Measurements from ENCODE around the gene SH3BP4.

Gene SH3BP4

DNA sequence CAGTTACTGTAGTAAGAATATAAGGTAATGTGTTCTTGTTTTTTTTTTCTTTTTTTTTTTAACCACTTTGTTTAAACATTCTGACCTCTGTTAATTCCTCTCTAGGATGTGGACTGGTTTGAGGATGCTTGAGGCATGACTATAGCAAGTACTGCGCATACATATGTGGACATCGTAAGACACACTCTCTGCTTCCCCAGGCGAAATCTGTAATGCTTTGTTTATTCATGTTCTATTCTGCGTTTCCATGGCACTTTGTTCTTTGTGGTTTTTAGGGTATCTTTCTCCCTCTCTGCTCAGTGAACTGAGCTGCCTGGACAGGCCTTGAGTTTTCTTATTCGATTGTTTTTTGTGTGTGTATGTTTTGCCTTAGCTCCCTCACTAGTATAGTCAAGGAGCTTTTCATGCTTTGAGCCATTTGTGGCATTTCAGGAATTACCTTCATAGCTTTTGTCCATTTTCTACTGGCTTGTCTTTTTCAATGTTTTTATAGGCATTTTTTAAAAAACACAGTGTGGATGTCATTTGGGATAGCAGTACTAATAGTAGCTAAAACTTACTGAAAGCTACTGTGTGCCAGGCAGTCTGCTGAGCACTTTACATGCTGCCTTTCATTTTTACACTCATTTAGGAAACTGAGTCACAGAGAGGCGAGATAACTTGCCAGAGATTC is 1.9 kb upstream of the SH3BP4 start:
- Histone ChIP-seq H3K36me3 (ENCODE audit: insufficient read depth, low read length) (no peaks in the 10 kb centered on the region), H3K9me3 (ENCODE audit: insufficient read depth, low read length, severe bottlenecking) (no peaks in the 10 kb centered on the region), H3K27me3 (ENCODE audit: insufficient read depth, low read length, poor library complexity) (peaks cover 6% of the 10 kb centered on the region), H2AFZ (ENCODE audit: low read depth, low read length) (no peak overlapping the region), H3K4me3 (ENCODE audit: low read depth in 1 of 2, low read length in 2 of 2) (no peak overlapping the region), H3K4me2 (ENCODE audit: insufficient read depth, low read length) (no peak overlapping the region), H3K4me1 (ENCODE audit: insufficient read depth, low read length) (no peaks in the 10 kb centered on the region), H3K27ac (ENCODE audit: low read length) (no peak overlapping the region), H3K79me2 (ENCODE audit: insufficient read depth, low read length) (no peaks in the 10 kb centered on the region), H4K20me1 (ENCODE audit: insufficient read depth, low read length) (no peaks in the 10 kb centered on the region), H3K9ac (ENCODE audit: low read depth, low read length) (no peak overlapping the region)
- no peak for ATAC-seq (ENCODE audit: insufficient read depth, low read depth)
- DNase-seq: no peak
- TF ChIP-seq, protein P1, sequence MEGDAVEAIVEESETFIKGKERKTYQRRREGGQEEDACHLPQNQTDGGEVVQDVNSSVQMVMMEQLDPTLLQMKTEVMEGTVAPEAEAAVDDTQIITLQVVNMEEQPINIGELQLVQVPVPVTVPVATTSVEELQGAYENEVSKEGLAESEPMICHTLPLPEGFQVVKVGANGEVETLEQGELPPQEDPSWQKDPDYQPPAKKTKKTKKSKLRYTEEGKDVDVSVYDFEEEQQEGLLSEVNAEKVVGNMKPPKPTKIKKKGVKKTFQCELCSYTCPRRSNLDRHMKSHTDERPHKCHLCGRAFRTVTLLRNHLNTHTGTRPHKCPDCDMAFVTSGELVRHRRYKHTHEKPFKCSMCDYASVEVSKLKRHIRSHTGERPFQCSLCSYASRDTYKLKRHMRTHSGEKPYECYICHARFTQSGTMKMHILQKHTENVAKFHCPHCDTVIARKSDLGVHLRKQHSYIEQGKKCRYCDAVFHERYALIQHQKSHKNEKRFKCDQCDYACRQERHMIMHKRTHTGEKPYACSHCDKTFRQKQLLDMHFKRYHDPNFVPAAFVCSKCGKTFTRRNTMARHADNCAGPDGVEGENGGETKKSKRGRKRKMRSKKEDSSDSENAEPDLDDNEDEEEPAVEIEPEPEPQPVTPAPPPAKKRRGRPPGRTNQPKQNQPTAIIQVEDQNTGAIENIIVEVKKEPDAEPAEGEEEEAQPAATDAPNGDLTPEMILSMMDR (IDR thresholded peaks at IDR 0.05; ENCODE audit: borderline replicate concordance, extremely low read depth, low read length, poor library complexity, severe bottlenecking): no peak
- no peak for TF ChIP-seq EZH2 (IDR thresholded peaks at IDR 0.05; ENCODE audit: borderline replicate concordance, low read depth, low read length, severe bottlenecking)

DNA sequence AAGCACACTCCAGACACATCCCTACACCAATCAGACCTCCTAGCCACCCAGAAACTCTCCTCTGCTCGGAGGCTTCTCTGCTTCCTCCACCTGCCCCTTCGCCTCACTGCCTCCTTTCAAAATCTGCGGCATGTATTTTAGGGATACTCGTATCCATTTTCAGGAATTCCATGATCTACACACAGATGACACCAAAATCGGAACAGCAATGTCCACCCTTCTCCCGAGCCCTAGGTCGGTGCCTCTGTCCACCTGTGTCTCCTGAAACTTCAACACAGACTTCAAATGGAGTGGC is 1.4 kb upstream of the SH3BP4 start:
- no peaks in the 10 kb centered on the region for H3K36me3 ChIP-seq (ENCODE audit: insufficient read depth, low read length)
- no peaks in the 10 kb centered on the region for H3K79me2 ChIP-seq (ENCODE audit: insufficient read depth, low read length)
- no peak for TF ChIP-seq EZH2 (IDR thresholded peaks at IDR 0.05; ENCODE audit: borderline replicate concordance, low read depth, low read length, severe bottlenecking)
- H3K9ac ChIP-seq (ENCODE audit: low read depth, low read length): no peak overlapping the region
- no peaks in the 10 kb centered on the region for H3K9me3 ChIP-seq (ENCODE audit: insufficient read depth, low read length, severe bottlenecking)
- no peak overlapping the region for H3K4me2 ChIP-seq (ENCODE audit: insufficient read depth, low read length)
- H3K27me3 ChIP-seq (ENCODE audit: insufficient read depth, low read length, poor library complexity): peaks cover 10% of the 10 kb centered on the region
- no peak overlapping the region for H2AFZ ChIP-seq (ENCODE audit: low read depth, low read length)
- H3K4me3 ChIP-seq (ENCODE audit: low read depth in 1 of 2, low read length in 2 of 2): no peak overlapping the region
- no peaks in the 10 kb centered on the region for H4K20me1 ChIP-seq (ENCODE audit: insufficient read depth, low read length)
- no peak for DNase-seq
- H3K4me1 ChIP-seq (ENCODE audit: insufficient read depth, low read length): no peaks in the 10 kb centered on the region
- no peak overlapping the region for H3K27ac ChIP-seq (ENCODE audit: low read length)
- no peak for ATAC-seq (ENCODE audit: insufficient read depth, low read depth)

DNA sequence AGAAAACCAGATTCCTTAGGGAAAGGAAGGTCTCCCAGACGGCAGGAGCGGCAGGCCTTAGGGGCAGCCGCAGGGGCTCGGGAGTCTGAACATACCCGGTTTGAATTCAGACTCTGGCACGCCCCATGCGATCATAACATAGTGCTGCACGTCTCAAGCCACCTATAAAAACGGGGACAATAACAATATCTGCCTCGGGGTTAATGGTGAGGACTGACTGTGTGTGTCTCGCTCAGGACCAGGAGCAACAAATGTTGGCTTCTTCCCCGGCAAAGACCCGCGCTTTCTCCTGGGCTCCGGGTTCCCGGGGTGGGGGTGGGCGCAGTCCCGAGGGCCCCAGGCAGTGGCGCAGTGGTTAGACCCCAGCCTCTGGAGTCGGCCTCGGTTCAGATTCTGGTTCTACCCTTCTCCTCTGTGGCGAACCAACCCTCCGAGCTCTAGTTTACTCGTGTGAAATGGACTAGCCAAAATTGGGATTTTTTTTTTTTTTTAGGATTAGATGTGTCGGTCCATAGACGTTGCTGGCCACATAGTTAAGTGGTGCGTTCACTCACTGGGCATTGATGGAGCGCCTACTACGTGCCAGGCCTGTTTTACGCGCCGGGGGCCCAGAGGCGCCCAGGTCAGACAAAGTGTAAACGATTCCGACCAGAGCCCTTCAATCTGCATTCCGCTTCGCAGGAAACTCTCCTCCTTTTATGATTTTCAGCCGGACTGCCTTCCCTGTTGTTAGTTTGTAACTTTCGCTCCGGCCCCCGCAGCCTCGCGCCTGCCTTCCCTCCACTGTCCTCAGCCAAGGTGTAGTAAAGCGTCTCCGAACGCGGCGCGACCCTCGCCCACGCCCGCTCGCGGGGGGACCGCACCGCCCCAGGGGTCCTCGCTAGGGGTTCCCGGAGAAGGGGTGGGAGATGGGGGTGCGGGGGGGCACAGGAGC is 820 bp upstream of the SH3BP4 start:
- Histone ChIP-seq H3K36me3 (ENCODE audit: insufficient read depth, low read length) (no peaks in the 10 kb centered on the region), H3K4me3 (ENCODE audit: low read depth in 1 of 2, low read length in 2 of 2) (no peak overlapping the region), H3K79me2 (ENCODE audit: insufficient read depth, low read length) (no peaks in the 10 kb centered on the region), H3K4me2 (ENCODE audit: insufficient read depth, low read length) (no peak overlapping the region), H3K9ac (ENCODE audit: low read depth, low read length) (no peak overlapping the region), H2AFZ (ENCODE audit: low read depth, low read length) (no peak overlapping the region), H3K27ac (ENCODE audit: low read length) (no peak overlapping the region), H3K9me3 (ENCODE audit: insufficient read depth, low read length, severe bottlenecking) (no peaks in the 10 kb centered on the region), H3K27me3 (ENCODE audit: insufficient read depth, low read length, poor library complexity) (peaks cover 12% of the 10 kb centered on the region), H4K20me1 (ENCODE audit: insufficient read depth, low read length) (no peaks in the 10 kb centered on the region), H3K4me1 (ENCODE audit: insufficient read depth, low read length) (no peaks in the 10 kb centered on the region)
- DNase-seq (no peak), ATAC-seq (ENCODE audit: insufficient read depth, low read depth) (no peak)
- no peak for TF ChIP-seq EZH2 (IDR thresholded peaks at IDR 0.05; ENCODE audit: borderline replicate concordance, low read depth, low read length, severe bottlenecking)
- TF ChIP-seq, protein P1 (IDR thresholded peaks at IDR 0.05; ENCODE audit: borderline replicate concordance, extremely low read depth, low read length, poor library complexity, severe bottlenecking): no peak

Data from DND-41 (cell line).